ENCODE data around the gene CYP39A1. TPM values are rescaled to one million over a fixed set of nuclear protein-coding genes. Genes with fewer than 3 reads are reported as not detected.
A peak's percentile ranks its signal among the peaks of the same experiment; 100 is the strongest.

CYP39A1 gene
- total RNA-seq, 4 donors from 2014 or later = 6.3 to 18.3 (median 13.0) TPM

- 85 to 88% methylated on average over 3 of the region's 3 CpGs for WGBS, 2 donors
- no peaks in the 10 kb centered on the region for H3K36me3 ChIP-seq
- no peaks in the 10 kb centered on the region for H3K27me3 ChIP-seq
- TF ChIP-seq CTCF (IDR thresholded peaks at IDR 0.05) (no peak), POLR2A (IDR thresholded peaks at IDR 0.05) (no peak)
- H3K4me1 ChIP-seq = no peaks in the 10 kb centered on the region
- no peak for DNase-seq
- no peak overlapping the region for H3K27ac ChIP-seq
- no peak overlapping the region for H3K4me3 ChIP-seq (replicated peaks in 1 of 3)
- H3K9me3 ChIP-seq = no peaks in the 10 kb centered on the region
- intact Hi-C loops (cut with DNase I) = loop anchor here (5.0 to 10.0 kb wide), 2 partner anchors 212 to 534 kb away; no protein-coding TSS in a partner anchor
Measured at GRCh38 chr6:46628976-46629375, 23.6 kb downstream of the CYP39A1 start.

DNA sequence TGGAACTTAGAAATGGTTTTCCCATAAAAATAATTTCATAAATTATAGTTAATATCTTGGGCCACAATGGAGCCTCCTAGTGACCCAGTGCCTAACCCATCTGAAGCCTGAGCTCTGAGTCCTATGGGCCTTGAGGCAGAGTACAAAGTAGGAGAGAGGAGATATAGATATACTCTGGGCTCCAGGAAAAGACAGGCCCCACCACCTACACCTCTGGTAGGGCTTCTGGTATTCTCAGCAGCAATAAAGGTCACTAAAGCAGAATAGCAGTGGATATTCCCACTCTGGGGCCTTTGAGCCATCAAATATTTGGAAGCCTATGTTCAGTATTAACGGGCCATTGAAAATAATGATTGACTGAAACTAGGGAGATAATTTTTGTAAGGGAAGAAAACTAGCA lies 24.1 kb downstream of the CYP39A1 start:
- H3K27ac ChIP-seq = no peak overlapping the region
- intact Hi-C loops (cut with DNase I) = loop anchor here (5.0 to 10.0 kb wide), 2 partner anchors 211 to 534 kb away; no protein-coding TSS in a partner anchor
- no peaks in the 10 kb centered on the region for H3K27me3 ChIP-seq
- H3K4me1 ChIP-seq = no peaks in the 10 kb centered on the region
- no peak for DNase-seq
- no peaks in the 10 kb centered on the region for H3K36me3 ChIP-seq
- TF ChIP-seq CTCF (IDR thresholded peaks at IDR 0.05) (no peak), POLR2A (IDR thresholded peaks at IDR 0.05) (no peak)
- no peak overlapping the region for H3K4me3 ChIP-seq (replicated peaks in 1 of 3)
- WGBS, 2 donors = 90% methylated on average over 1 of the region's 1 CpG
- H3K9me3 ChIP-seq = no peaks in the 10 kb centered on the region

GRCh38 chr6:46626976-46627375 lies 25.6 kb downstream of the CYP39A1 start:
- WGBS, 2 donors = 92 to 95% methylated on average over 4 of the region's 4 CpGs
- intact Hi-C loops (cut with DNase I) = loop anchor here (5.0 to 10.0 kb wide), 2 partner anchors 210 to 532 kb away; no protein-coding TSS in a partner anchor
- DNase-seq = no peak
- no peaks in the 10 kb centered on the region for H3K9me3 ChIP-seq
- H3K4me3 ChIP-seq (replicated peaks in 1 of 3) = no peak overlapping the region
- no peaks in the 10 kb centered on the region for H3K27me3 ChIP-seq
- no peak overlapping the region for H3K27ac ChIP-seq
- H3K4me1 ChIP-seq = no peaks in the 10 kb centered on the region
- no peak for TF ChIP-seq POLR2A (IDR thresholded peaks at IDR 0.05)
- H3K36me3 ChIP-seq = no peaks in the 10 kb centered on the region

DNA sequence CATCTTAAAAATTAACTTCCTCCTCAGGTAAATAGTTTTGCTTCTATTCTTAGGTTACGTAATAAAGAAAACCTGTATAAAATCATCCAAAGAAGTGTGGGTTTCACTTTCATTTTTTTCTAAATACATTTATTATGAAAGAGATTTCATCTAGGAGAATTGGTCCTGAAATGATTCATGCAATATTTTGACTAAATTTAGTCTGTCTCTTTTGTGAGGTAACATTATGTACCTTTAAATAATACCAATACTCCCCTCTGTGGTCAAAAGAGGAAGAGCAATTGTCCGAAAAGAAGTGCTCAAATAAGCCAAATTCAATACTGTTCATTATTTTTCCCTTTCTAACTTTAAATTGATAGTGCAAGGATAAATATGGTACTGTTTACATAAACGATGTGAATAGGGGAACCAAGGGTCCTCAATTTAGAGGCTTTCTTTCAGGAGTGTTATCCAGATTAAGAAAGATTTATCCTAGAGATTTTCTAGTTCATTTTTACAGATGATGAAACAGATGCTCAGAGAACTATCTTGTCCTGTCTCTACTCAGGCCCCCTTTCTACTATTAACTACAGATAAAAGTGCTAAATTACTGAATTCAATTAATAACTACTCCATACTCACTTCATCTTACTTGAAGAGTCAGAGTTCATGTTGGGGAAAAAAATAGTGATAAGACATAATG lies 26.2 kb downstream of the CYP39A1 start:
- Histone ChIP-seq H3K9me3 (no peaks in the 10 kb centered on the region), H3K27ac (no peak overlapping the region), H3K4me1 (no peaks in the 10 kb centered on the region), H3K27me3 (no peaks in the 10 kb centered on the region), H3K4me3 (replicated peaks in 1 of 3) (no peak overlapping the region), H3K36me3 (no peaks in the 10 kb centered on the region)
- WGBS, 2 donors = 34 to 35% methylated on average over 3 of the region's 3 CpGs
- intact Hi-C loops (cut with DNase I) = loop anchor here (5.0 to 10.0 kb wide), 2 partner anchors 209 to 532 kb away; no protein-coding TSS in a partner anchor
- peak; percentile 40 to 85 (median 60) for TF ChIP-seq CTCF (IDR thresholded peaks at IDR 0.05)
- TF ChIP-seq POLR2A (IDR thresholded peaks at IDR 0.05) = no peak
- DNase-seq = no peak

DNA sequence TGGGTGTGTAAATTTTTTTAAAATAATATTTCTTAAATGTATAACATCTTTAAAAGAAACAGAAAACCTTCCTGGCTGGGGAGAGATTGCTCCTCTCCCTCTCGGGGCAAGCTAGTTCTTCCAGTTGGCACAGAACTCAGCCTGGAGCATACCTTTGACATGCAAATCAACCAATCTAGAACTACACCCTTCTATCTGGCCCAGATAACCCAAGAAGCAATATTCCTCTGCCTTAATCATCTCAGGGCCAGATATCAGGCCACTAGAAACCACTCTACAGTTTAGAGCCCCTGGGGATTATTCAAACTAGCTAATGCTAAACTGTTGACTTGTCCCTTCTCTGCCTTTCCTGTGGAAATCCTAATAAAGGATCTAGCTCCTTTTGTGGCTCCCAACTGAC lies 33.9 kb downstream of the CYP39A1 start:
- no peaks in the 10 kb centered on the region for H3K27me3 ChIP-seq
- TF ChIP-seq POLR2A (IDR thresholded peaks at IDR 0.05) (no peak), CTCF (IDR thresholded peaks at IDR 0.05) (no peak)
- no peak overlapping the region for H3K27ac ChIP-seq
- no peak for DNase-seq
- no peaks in the 10 kb centered on the region for H3K9me3 ChIP-seq
- no peaks in the 10 kb centered on the region for H3K4me1 ChIP-seq
- no peaks in the 10 kb centered on the region for H3K36me3 ChIP-seq
- WGBS, 2 donors = 92% methylated on average over 1 of the region's 1 CpG
- H3K4me3 ChIP-seq (replicated peaks in 1 of 3) = no peak overlapping the region
- intact Hi-C loops (cut with DNase I) = no loop called here
